Endothelial cell (in vitro differentiated cells): ENCODE results near the gene POLR3A. TPM values are rescaled to one million over a fixed set of nuclear protein-coding genes. Genes with fewer than 3 reads are reported as not detected.

ENCODE experiments used
- DNase-seq: peaks from one replicate; pipeline ENCODE4 v3.0.0; 2021; ENCODE audit warnings: low spot score
- H3K27ac Mint-ChIP-seq: one replicate; pipeline ENCODE4 v1.8.0; 2021; ENCODE audit warnings: mixed read lengths, inconsistent platforms; ENCODE audit not compliant: unreplicated experiment
- H3K27me3 Mint-ChIP-seq: one replicate; pipeline ENCODE4 v1.8.0; 2021; ENCODE audit warnings: mild to moderate bottlenecking, moderate library complexity, mixed read lengths, inconsistent platforms; ENCODE audit not compliant: unreplicated experiment
- H3K36me3 Mint-ChIP-seq: one replicate; pipeline ENCODE4 v1.8.0; 2021; ENCODE audit warnings: mild to moderate bottlenecking, low read depth, mixed read lengths, inconsistent platforms; ENCODE audit not compliant: unreplicated experiment
- H3K4me1 Mint-ChIP-seq: one replicate; pipeline ENCODE4 v1.8.0; 2021; ENCODE audit warnings: mild to moderate bottlenecking, mixed read lengths, inconsistent platforms; ENCODE audit not compliant: unreplicated experiment
- H3K4me3 Mint-ChIP-seq: one replicate; pipeline ENCODE4 v1.8.0; 2021; ENCODE audit warnings: mild to moderate bottlenecking, mixed read lengths, inconsistent platforms; ENCODE audit not compliant: unreplicated experiment
- H3K9me3 Mint-ChIP-seq: one replicate; pipeline ENCODE4 v1.8.0; 2021; ENCODE audit warnings: mixed read lengths, inconsistent platforms; ENCODE audit not compliant: unreplicated experiment
- CTCF ChIP-seq: fragments of 200-600 bp; sonication (generic); IDR thresholded peaks from one replicate; pipeline ENCODE4 v1.5.0; 2021; ENCODE audit warnings: antibody characterized with exemption; ENCODE audit not compliant: unreplicated experiment
- total RNA-seq: library from RNA; stranded (reverse); fragmentation: NEBNext Ultra II Directional; extraction: Animal tissue kit (Norgen Biotek cat#: 25700); gene quantifications from one replicate; pipeline ENCODE4 v1.2.1, GENCODE V29; 2021; ENCODE audit not compliant: unreplicated experiment

The POLR3A gene
- total RNA-seq, 1 donor from 2014 or later: 18.4 TPM

- Mint-ChIP-seq H3K27ac (no peak overlapping the region), H3K9me3 (no peaks in the 10 kb centered on the region), H3K36me3 (no peaks in the 10 kb centered on the region), H3K4me1 (no peaks in the 10 kb centered on the region), H3K4me3 (no peak overlapping the region), H3K27me3 (no peaks in the 10 kb centered on the region)
- TF ChIP-seq CTCF: no peak
- no peak for DNase-seq
These were observed 30.8 kb upstream of the POLR3A start for GRCh38 chr10:78059906-78060702.

GRCh38 chr10:78058562-78058961 is 29.2 kb upstream of the POLR3A start:
- no peak for TF ChIP-seq CTCF
- H3K36me3 Mint-ChIP-seq: no peaks in the 10 kb centered on the region
- DNase-seq: no peak
- H3K4me1 Mint-ChIP-seq: peaks cover 2% of the 10 kb centered on the region
- H3K27ac Mint-ChIP-seq: no peak overlapping the region
- H3K27me3 Mint-ChIP-seq: peaks cover 2% of the 10 kb centered on the region
- no peaks in the 10 kb centered on the region for H3K9me3 Mint-ChIP-seq
- H3K4me3 Mint-ChIP-seq: no peak overlapping the region

DNA sequence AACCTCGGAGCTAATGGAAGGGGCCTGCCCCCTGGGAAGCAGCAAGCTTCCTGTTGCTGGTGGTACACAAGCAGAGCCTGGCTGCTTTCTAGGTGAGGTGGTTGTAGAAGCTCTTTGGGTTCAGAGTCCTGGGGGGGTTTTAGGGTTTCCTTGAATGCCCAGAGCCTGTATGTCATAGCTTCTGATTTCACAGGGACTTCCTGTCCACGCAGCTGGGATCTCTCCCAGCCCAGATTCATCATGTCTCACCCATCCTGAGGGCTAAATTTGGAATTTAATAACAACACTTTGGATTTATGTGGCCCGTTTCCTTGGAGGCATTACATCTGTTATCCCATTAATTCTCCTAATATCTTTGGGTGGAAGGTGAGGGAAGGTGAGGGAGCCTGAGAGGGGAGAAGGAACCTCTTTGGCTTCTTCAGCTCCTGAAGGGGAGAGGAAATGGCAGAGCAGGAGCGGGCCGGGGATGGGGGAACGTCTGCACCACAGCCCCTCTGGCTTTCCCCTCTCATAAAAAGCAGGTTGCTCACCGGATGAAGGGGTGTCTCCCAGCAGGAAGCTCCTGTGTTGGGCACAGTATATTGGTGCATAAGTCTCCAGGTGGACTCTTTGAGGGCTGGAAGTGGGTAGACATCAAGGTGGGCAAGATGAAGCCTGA is 24.0 kb upstream of the POLR3A start:
- H3K4me3 Mint-ChIP-seq: no peak overlapping the region
- H3K27ac Mint-ChIP-seq: no peak overlapping the region
- no peak for TF ChIP-seq CTCF
- peaks cover 14% of the 10 kb centered on the region for H3K4me1 Mint-ChIP-seq
- no peaks in the 10 kb centered on the region for H3K9me3 Mint-ChIP-seq
- peaks cover 2% of the 10 kb centered on the region for H3K27me3 Mint-ChIP-seq
- no peak for DNase-seq
- no peaks in the 10 kb centered on the region for H3K36me3 Mint-ChIP-seq

GRCh38 chr10:78049851-78050250 is 20.5 kb upstream of the POLR3A start:
- no peak overlapping the region for H3K4me3 Mint-ChIP-seq
- H3K36me3 Mint-ChIP-seq: no peaks in the 10 kb centered on the region
- no peak for TF ChIP-seq CTCF
- no peak overlapping the region for H3K27ac Mint-ChIP-seq
- H3K4me1 Mint-ChIP-seq: peaks cover 14% of the 10 kb centered on the region
- no peak for DNase-seq
- peaks cover 2% of the 10 kb centered on the region for H3K27me3 Mint-ChIP-seq
- H3K9me3 Mint-ChIP-seq: no peaks in the 10 kb centered on the region

DNA sequence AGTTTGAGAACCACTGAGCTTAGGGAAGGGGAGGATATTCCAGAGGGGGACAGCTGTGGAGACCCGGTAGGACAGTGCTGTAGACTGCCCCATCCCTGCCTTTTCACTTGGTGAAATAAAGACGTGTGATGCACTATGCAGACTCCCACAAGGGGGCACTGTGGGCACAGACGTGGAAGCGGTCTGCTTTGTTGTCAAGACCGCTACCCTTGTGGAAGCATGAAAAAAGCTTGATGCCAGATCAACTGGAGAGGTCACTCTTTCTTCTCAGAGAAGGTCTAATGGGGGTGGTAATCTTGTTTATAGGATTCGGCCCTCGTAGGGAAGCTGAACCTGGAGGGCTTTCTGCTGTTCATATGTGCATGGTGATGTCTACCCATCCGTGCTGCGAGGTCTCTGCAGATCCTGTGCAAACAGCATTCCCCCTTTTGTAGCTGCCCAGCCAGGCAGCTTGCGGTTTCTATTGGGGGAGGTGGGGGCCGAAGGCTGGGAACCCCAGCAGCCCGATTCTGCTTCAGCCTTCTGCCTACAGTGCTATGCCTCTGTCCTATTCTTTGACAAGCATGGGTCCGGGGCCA is 18.1 kb upstream of the POLR3A start:
- no peak overlapping the region for H3K4me3 Mint-ChIP-seq
- H3K36me3 Mint-ChIP-seq: no peaks in the 10 kb centered on the region
- H3K9me3 Mint-ChIP-seq: no peaks in the 10 kb centered on the region
- peaks cover 5% of the 10 kb centered on the region for H3K4me1 Mint-ChIP-seq
- peak; percentile 94 for TF ChIP-seq CTCF
- peaks cover 2% of the 10 kb centered on the region for H3K27me3 Mint-ChIP-seq
- no peak overlapping the region for H3K27ac Mint-ChIP-seq
- peak; percentile 95 for DNase-seq
